AG10803 (cell line): ENCODE measurements around the gene KRTAP10-12.
"Not testable (repeated sequence)": the region's sequence is repeated elsewhere in the genome, so short reads cannot be mapped to it uniquely, and the experiment has no call there.

Experiments used
- DNase-seq: peaks from one replicate; pipeline ENCODE4 v3.0.0; 2010; ENCODE audit warnings: low read depth
- H3K4me3 ChIP-seq: 2 replicates; pipeline ENCODE4 v1.5.1; 2011; ENCODE audit warnings: mild to moderate bottlenecking, low read length, control low read depth
- TF ChIP-seq, protein P1 (sequence below): conservative IDR thresholded peaks from 2 replicates; pipeline ENCODE4 v1.5.1; 2011; ENCODE audit warnings: mild to moderate bottlenecking, low read length, control low read depth, inconsistent platforms

KRTAP10-12 gene

DNA sequence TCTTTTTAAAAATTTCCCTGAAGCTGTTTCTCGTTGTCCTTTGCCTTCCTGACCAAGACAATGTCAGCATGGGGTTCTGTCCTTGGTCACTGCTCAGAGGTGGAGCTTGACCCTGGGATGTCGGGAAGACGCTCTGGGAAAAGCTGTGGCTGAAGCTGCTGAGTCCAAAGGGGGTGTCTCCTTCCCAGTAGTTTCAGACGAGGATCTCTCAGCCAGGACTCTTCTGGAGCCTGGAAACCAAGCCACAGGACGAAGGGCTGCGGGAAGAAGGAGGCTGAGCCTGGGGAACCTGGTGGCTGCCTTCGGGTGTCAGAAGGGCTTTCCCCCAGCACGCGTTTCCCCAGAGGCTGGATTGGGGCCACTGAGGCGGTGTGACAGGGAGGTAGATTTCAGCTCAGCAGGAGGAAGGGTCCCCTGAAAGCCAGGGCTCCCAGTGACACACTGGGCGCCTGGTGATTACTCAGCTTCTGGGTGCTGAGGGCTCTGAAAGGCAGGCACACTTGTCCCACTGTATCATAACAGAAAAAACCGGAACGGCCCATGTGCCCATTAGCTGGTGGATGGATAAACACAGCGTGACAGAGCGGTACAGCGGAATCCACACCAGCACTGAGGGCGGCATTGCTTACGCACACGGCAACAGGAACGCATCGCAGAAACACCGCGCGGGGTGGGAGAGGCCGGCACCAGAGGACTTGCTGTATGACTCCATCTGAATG, 10.0 kb upstream of the KRTAP10-12 start:
- no peak overlapping the region for H3K4me3 ChIP-seq
- no peak for DNase-seq
- TF ChIP-seq, protein P1, sequence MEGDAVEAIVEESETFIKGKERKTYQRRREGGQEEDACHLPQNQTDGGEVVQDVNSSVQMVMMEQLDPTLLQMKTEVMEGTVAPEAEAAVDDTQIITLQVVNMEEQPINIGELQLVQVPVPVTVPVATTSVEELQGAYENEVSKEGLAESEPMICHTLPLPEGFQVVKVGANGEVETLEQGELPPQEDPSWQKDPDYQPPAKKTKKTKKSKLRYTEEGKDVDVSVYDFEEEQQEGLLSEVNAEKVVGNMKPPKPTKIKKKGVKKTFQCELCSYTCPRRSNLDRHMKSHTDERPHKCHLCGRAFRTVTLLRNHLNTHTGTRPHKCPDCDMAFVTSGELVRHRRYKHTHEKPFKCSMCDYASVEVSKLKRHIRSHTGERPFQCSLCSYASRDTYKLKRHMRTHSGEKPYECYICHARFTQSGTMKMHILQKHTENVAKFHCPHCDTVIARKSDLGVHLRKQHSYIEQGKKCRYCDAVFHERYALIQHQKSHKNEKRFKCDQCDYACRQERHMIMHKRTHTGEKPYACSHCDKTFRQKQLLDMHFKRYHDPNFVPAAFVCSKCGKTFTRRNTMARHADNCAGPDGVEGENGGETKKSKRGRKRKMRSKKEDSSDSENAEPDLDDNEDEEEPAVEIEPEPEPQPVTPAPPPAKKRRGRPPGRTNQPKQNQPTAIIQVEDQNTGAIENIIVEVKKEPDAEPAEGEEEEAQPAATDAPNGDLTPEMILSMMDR = no peak

DNA sequence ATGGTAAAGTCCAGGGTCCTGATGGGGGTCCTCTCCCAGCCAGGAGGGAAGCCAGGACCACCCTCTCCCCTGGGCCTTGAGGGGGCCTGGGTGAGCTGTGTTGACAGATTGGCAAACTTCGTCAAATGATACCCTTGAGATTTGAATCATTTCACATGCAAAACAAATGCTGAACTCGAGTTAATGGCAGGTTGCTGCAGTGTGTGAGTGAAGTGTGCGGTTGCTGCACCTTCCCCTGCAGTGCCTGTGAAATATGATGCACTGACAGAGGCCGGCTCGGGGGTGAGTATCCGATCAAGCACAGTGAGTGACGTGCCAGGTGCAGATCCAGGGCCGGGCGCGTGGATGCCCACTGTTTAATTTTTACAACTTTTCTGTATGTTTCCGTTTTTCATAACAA, 9.3 kb upstream of the KRTAP10-12 start:
- TF ChIP-seq, protein P1 = no peak
- no peak for DNase-seq
- H3K4me3 ChIP-seq = no peak overlapping the region

DNA sequence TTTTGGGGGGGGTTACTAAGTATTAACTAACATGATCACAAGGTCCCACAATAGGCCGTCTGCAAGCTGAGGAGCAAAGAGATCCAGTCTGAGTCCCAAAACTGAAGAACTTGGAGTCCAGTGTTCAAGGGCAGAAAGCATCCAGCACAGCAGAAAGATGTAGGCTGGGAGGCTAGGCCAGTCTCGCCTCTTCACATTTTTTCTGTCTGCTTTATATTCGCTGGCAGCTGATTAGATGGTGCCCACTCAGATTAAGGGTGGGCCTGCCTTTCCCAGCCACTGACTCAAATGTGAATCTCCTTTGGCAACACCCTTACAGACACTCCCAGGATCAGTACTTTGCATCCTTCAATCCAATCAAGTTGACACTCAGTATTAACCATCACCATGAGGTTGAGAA, 7.2 kb upstream of the KRTAP10-12 start:
- H3K4me3 ChIP-seq, DNase-seq: not testable (repeated sequence)

DNA sequence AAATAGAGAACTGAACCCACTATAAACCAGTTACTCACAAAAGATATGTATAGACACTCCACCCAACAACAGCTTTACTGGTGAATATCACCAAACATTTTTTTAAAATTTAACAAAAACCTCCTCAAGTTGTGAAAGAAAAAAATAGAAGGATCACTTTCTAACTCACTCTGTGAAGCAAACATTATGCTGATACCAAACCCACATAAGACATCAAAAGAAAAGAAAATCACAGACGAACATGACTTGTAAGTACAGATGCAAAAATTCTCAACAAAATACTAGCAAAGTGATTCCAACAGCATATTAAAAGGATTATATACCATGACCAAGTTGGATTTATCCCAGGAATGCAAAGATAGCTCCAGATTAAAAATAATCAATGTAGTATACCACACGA, 5.3 kb upstream of the KRTAP10-12 start:
- TF ChIP-seq, protein P1 = no peak
- H3K4me3 ChIP-seq = no peak overlapping the region
- no peak for DNase-seq

DNA sequence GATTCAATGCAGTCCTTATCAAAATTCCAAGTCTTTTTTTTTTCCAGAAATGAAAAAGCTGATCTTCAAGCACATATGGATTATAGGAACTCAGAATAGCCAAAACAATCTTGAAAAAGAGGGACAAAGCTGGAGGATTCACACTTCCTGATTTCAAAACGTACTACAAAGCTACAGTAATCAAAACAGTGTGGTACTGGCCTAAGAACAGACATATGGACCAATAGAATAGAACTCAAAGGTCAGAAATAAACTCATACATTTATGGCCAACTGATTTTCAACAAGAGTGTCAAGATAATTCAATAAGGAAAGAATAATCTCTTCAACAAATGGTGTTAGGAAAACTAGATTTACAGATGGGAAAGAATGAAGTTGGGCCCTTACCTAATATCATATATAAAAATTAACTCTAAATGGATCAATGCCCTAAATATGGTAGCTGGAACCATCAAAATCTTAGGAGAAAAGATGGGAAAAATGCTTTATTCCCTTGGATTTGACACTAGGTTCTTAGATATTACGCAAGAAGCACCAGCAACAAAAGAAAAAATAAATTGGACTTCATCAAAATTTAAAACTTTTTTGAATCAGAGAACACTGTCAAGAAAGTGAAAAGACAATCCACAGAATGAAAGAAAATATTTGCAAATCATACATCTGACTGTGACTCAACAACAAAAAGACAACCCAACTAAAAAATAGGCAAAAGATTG, 4.0 kb upstream of the KRTAP10-12 start:
- no peak overlapping the region for H3K4me3 ChIP-seq
- TF ChIP-seq, protein P1 = no peak
- no peak for DNase-seq

DNA sequence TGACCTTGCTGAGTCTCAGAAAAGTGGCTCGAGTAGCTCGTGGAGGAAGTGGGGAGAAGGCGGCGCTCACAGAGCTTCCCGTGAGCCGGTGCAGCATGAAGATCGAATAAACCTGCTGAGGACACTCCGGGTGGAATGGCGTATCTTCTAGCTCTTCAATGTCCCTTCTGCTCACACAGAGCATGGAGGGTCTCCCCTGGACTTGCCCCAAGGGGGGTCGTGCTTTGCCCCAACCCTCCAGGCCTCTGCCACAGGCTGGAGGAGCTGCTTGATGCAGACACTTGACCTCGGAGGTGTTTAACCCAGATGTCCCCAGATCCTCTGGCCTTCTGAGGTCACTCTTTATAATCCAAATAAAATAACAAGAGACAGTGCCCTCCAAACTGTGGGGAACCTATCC, 2.2 kb upstream of the KRTAP10-12 start:
- TF ChIP-seq, protein P1 = no peak
- H3K4me3 ChIP-seq = no peak overlapping the region
- no peak for DNase-seq

DNA sequence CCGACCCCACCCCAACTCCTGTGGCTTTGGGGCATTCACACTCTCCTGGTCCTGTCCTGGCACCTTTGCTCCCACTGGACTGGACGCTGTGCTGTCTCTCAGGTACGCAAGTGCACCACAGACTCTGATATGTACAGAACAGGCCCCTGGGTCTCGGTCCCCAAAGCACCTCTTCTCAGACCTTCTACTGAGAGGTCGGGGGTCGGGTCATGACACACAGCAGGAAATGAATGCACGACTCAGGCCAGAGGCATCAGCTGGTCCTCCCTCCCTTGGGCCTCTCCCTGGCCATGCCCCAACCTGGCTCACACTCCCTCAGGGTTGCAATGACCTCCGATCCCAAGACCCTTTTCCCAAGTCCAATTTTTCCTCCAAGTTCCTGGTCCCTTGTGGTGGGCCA, 1.8 kb upstream of the KRTAP10-12 start:
- TF ChIP-seq, protein P1 = no peak
- no peak overlapping the region for H3K4me3 ChIP-seq
- no peak for DNase-seq
